ENCODE data around the gene EPB41L1. TPM values are rescaled to one million over a fixed set of nuclear protein-coding genes. Genes with fewer than 3 reads are reported as not detected.

EPB41L1 gene
- total and polyA plus RNA-seq, 10 donors: 1.5 to 18.6 (median 12.0) TPM

- peak; percentile 93 for DNase-seq
- no peaks in the 10 kb centered on the region for H3K9me3 ChIP-seq
- 25 to 30% (median 28%) methylated on average over 18 of the region's 18 CpGs for WGBS, 5 donors
- no peak overlapping the region for H3K27ac ChIP-seq
- intact Hi-C loops (cut with DNase I; ENCODE audit: low total_unique reads): loop anchor here (2.0 kb wide), 1 partner anchor 236 kb away; no protein-coding TSS in a partner anchor
- no peaks in the 10 kb centered on the region for H3K27me3 ChIP-seq (replicated peaks in 1 of 7)
- peaks cover 0 to 14% (median 9%) of the 10 kb centered on the region in 6 donors for H3K4me1 ChIP-seq
- H3K4me3 ChIP-seq: no peak overlapping the region
- TF ChIP-seq POLR2A (IDR thresholded peaks at IDR 0.05) (no peak), CTCF (IDR thresholded peaks at IDR 0.05 in 8 of 11, conservative IDR thresholded peaks at IDR 0.05 in 3 of 11) (peak; percentile 85 to 99 (median 96)), POLR2AphosphoS5 (IDR thresholded peaks at IDR 0.05) (peak in 1 of 3 donors; percentile 23)
- peaks cover 0 to 12% (median 0%) of the 10 kb centered on the region in 6 donors for H3K36me3 ChIP-seq
These were observed 48.4 kb downstream of the EPB41L1 start for GRCh38 chr20:36202891-36203338.

- peaks cover 0 to 12% (median 0%) of the 10 kb centered on the region in 6 donors for H3K36me3 ChIP-seq
- no peaks in the 10 kb centered on the region for H3K27me3 ChIP-seq (replicated peaks in 1 of 7)
- H3K4me3 ChIP-seq: no peak overlapping the region
- DNase-seq: no peak
- H3K4me1 ChIP-seq: peaks cover 0 to 14% (median 9%) of the 10 kb centered on the region in 6 donors
- intact Hi-C loops (cut with DNase I; ENCODE audit: low total_unique reads): loop anchor here (2.0 kb wide), 1 partner anchor 235 kb away; no protein-coding TSS in a partner anchor
- 67 to 89% (median 77%) methylated on average over 1 to 3 of the region's 3 CpGs for WGBS, 5 donors
- no peak overlapping the region for H3K27ac ChIP-seq
- TF ChIP-seq POLR2A (IDR thresholded peaks at IDR 0.05) (no peak), POLR2AphosphoS5 (IDR thresholded peaks at IDR 0.05) (no peak), CTCF (IDR thresholded peaks at IDR 0.05 in 8 of 11, conservative IDR thresholded peaks at IDR 0.05 in 3 of 11) (no peak)
- H3K9me3 ChIP-seq: no peaks in the 10 kb centered on the region
These were observed 49.3 kb downstream of the EPB41L1 start for GRCh38 chr20:36203861-36204260.

GRCh38 chr20:36205026-36205425, 50.5 kb downstream of the EPB41L1 start:
- DNase-seq: no peak
- intact Hi-C loops (cut with DNase I; ENCODE audit: low total_unique reads): no loop called here
- Histone ChIP-seq H3K4me1 (peaks cover 0 to 8% (median 6%) of the 10 kb centered on the region in 6 donors), H3K9me3 (no peaks in the 10 kb centered on the region), H3K4me3 (no peak overlapping the region), H3K27ac (no peak overlapping the region), H3K27me3 (replicated peaks in 1 of 7) (no peaks in the 10 kb centered on the region), H3K36me3 (peaks cover 0 to 12% (median 0%) of the 10 kb centered on the region in 6 donors)
- WGBS, 5 donors: 74 to 88% (median 81%) methylated on average over 3 of the region's 3 CpGs
- TF ChIP-seq POLR2A (IDR thresholded peaks at IDR 0.05): no peak
- TF ChIP-seq CTCF (IDR thresholded peaks at IDR 0.05 in 8 of 11, conservative IDR thresholded peaks at IDR 0.05 in 3 of 11): no peak
- no peak for TF ChIP-seq POLR2AphosphoS5 (IDR thresholded peaks at IDR 0.05)

- intact Hi-C loops (cut with DNase I; ENCODE audit: low total_unique reads): no loop called here
These were observed 51.5 kb downstream of the EPB41L1 start for GRCh38 chr20:36206068-36206467.

More at GRCh38 chr20:36206068-36206467, 51.5 kb downstream of the EPB41L1 start:
- no peaks in the 10 kb centered on the region for H3K9me3 ChIP-seq
- TF ChIP-seq POLR2AphosphoS5 (IDR thresholded peaks at IDR 0.05) (no peak), CTCF (IDR thresholded peaks at IDR 0.05 in 8 of 11, conservative IDR thresholded peaks at IDR 0.05 in 3 of 11) (no peak), POLR2A (IDR thresholded peaks at IDR 0.05) (no peak)
- no peak overlapping the region for H3K4me3 ChIP-seq
- 72 to 84% (median 78%) methylated on average over 7 to 9 of the region's 9 CpGs for WGBS, 5 donors
- H3K4me1 ChIP-seq: peaks cover 0 to 7% (median 6%) of the 10 kb centered on the region in 6 donors
- H3K27me3 ChIP-seq (replicated peaks in 1 of 7): no peaks in the 10 kb centered on the region
- H3K36me3 ChIP-seq: peaks cover 0 to 12% (median 0%) of the 10 kb centered on the region in 6 donors
- DNase-seq: no peak
- H3K27ac ChIP-seq: no peak overlapping the region

Measured in spleen (tissue), 11 donors.